Fibroblast of skin of scalp (primary cell): ENCODE measurements around the gene PIWIL4.
"Not testable (repeated sequence)": the region's sequence is repeated elsewhere in the genome, so short reads cannot be mapped to it uniquely, and the experiment has no call there.

Experiments used
- DNase-seq: peaks from one replicate; pipeline ENCODE4 v3.0.0-alpha.2; 2013

The PIWIL4 gene

DNA sequence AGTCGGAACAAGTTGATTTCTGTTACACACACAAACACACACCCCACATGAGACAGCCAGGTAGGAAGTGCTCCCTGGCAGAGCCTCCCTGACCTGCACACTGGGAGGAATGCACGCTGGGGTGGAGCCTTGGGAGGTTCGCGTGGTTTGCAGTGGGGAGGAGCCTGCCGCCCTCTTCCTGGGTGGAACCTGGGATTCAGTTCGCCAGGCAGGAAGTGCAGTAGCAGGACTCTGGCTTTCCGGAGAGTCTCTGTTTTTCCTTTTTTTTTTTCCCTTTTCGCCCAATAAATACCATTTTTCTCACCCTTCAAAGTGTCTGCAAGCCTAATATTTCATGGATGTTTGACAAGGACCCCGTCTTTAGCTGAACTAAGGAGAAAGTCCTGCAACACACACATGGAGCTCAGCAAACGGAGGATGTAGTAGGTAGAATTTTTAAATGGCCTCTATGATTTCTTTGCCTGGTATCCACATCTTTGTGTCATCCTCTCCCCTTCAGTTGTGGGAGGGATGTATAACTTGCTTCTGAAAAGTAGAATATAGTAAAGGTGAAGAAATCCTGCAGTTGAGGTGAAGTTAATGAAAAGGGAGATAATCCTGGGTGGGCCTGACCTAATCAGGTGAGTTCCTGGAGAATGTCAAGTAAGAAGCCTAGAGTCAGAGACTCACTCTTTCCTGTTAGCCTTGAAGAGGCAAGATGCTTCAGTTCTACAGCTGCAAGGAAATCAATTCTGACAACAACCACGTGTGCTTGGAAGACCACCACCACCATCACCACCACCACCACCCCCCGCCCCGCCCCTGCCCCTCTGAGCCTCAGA, 72.9 kb downstream of the PIWIL4 start:
- DNase-seq = no peak

DNA sequence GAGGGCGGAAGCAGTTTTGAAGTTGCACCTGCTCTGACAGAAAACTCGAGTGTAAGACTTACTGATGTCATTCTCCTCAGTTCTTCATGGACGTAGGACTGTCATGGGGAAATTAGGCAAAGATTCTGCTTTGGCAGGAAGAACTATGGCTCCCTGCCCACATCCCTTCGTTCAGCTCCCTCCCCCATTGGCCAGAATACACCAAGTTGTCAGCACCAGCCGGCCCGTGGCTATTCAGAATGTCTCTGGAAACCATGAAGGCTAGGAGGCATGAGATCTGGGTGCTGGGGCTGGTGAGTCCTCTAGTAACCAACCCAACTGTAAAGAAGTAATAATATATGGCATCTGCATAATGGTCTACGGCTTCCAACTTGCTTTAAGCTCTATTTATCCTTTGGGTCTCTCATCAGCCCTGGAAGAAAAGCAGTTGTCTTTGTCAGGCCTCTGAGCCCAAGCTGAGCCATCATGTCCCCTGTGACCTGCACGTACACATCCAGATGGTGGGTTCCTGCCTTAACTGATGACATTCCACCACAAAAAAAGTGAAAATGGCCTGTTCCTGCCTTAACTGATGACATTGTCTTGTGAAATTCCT, 74.1 kb downstream of the PIWIL4 start:
- no peak for DNase-seq

- not testable (repeated sequence) for DNase-seq
These were observed 76.0 kb downstream of the PIWIL4 start for GRCh38 chr11:94643186-94643585.

DNA sequence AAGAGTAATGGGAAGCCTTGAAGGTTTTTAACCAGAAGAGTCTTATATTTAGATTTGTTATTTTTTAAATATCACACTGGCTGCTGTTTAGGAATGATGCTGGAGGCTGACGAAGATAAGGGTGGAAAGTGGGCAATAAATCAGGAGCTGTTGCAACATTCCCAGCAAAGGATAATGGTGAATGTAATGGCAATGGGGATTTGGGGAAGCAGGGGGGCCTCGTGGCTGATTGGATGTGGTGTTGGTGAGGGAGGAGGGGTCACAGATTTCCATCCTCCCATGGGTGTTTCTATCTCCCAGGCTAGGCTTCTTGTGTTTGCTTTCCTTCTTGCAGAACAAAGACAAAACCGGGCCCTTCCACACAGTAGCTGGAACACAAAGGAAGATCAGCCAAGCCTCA, 80.8 kb downstream of the PIWIL4 start:
- no peak for DNase-seq

GRCh38 chr11:94648789-94649188, 81.6 kb downstream of the PIWIL4 start:
- no peak for DNase-seq

DNA sequence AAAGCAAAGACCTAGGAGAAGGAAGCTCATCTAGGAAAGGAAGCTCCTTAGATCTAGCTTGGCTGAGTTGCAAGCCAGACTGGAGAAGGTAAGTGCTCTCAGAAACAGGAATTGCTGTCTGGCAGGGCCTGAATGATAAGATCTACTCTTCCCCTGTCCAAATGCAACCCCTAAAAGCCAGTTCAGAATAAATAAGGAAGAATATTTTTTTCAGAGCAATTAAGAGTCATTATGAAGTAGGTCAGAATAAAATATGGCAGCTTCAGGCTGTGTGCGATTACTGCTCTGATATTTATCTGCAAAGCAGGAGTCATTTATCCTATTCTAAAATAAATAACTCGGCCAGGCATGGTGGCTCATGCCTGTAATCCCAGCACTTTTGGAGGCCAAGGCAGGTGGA, 82.1 kb downstream of the PIWIL4 start:
- no peak for DNase-seq

GRCh38 chr11:94649964-94650623, 82.9 kb downstream of the PIWIL4 start:
- no peak for DNase-seq

DNA sequence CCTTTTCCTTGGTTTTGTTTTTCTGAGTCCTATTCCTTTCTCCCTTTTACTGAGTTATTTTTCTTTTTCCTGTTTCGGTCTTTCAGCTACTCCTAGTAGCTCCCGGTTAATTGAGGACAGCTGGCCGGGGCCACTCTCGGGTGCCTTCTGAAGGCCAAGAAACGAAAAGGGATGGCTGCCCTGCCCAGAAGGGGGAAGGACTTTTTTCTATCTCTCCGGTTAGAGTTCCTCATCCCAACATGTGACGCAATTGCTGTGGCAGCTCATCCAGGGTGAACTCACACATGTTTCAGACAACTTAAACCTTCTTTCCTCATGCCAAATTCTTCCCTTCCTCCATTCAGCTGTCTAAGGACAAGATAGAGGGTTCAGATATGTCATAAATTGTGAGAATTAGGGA, 83.6 kb downstream of the PIWIL4 start:
- DNase-seq = peak; percentile 92

DNA sequence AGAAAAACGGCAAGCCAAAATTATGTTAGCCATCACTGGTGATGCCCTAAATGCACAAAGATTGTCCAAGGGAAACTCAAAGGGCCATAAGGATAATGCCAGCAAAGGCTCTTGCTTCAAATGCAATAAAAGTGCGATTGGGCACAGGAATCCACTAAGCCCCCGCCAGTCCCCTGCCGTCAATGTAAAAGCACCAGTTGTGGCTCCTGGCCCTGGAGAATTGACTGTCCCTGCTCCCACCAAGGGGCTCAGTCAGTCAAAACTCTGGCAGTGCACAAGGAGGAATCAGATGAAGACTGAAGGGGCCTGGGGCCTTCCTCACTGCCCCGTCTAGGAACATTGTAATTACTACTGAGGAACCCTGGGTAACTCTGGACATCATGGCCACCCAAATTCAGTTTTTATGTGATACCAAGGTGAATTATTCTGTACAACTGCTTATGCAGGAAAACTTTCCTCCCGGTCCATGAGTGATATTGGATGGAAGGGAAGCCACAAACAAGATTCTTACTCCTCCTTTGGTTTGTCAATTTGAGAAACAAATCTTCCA, 85.6 kb downstream of the PIWIL4 start:
- no peak for DNase-seq

GRCh38 chr11:94653561-94653960, 86.4 kb downstream of the PIWIL4 start:
- no peak for DNase-seq

GRCh38 chr11:94654201-94654600, 87.0 kb downstream of the PIWIL4 start:
- DNase-seq = no peak

DNA sequence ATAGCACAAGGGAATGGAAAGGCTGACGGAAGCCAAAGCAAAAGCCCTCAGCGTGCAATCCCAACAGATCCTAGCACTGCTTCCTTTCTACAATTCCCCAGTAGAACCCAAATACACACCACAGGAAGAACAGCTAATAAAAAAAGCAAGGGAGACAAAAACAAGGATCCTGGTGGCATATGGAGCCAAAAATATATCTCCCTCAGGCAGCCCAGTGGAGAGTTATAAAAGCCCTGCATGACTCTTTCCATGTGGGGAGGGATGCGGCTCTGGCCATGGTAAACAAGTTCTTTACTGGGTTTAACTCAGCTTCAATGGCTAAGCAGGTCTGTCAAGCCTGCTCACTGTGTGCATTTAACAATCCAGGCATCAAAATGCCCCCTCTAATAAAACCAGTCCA, 88.1 kb downstream of the PIWIL4 start:
- DNase-seq = no peak

GRCh38 chr11:94655956-94656355, 88.8 kb downstream of the PIWIL4 start:
- DNase-seq = no peak

DNA sequence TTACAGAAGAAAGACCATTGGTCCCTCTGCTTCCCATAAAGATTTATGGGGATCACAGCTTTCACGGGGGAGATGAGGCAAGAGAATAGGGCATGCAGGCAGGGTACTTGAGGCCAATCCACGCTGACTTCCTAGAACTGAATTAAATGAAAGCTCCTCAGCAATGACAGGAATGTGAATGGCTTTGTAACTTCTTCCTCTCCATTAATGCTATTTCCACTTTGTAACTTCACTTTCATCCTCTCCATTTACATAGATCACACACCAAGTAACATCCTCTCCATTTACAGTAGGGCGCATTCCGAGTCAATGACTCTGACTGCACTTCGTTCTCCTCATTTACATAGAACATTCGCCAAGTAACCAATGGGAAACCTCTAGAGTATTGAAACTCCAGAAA, 89.8 kb downstream of the PIWIL4 start:
- peak; percentile 14 for DNase-seq

DNA sequence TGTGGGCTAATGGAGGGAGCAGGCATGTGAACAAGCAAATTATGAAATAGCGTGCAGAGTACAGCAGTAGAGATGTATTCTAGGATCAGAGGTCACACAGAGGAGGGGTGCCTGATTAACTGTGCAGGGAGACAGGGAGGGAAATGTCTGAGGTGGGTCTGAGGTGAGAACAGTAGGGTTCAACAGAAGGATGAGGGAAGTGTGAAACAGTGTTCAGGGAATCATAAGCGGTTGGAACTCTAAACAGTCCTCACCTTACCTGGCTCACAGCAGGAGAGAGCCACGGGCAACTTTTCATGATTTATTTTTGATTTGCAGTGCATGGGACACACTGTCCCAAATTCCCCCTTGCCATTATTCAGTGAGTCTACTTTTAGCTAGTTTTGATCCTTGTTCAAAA, 90.5 kb downstream of the PIWIL4 start:
- DNase-seq = no peak

DNA sequence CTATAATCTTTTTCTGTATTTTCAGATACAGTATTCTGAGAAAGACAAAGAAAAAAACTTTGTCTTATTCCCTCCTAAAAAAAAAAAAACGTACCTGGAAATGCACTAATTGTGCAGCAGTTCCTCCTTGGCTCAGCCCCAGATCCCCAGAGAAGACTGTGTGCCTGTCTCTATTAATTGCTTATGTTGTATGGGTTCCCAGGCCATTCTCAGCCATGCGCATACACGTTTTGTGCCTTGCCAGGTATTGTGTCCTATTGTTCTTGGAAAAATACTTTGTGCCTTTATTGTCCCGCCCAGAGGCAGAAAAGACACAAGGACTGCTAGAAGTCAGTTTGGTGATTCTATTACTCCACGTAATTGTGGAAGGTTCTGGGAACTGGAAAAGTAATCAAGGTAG, 91.2 kb downstream of the PIWIL4 start:
- no peak for DNase-seq

- no peak for DNase-seq
These were observed 91.7 kb downstream of the PIWIL4 start for GRCh38 chr11:94658888-94659287.

- no peak for DNase-seq
These were observed 94.3 kb downstream of the PIWIL4 start for GRCh38 chr11:94661444-94661843.

DNA sequence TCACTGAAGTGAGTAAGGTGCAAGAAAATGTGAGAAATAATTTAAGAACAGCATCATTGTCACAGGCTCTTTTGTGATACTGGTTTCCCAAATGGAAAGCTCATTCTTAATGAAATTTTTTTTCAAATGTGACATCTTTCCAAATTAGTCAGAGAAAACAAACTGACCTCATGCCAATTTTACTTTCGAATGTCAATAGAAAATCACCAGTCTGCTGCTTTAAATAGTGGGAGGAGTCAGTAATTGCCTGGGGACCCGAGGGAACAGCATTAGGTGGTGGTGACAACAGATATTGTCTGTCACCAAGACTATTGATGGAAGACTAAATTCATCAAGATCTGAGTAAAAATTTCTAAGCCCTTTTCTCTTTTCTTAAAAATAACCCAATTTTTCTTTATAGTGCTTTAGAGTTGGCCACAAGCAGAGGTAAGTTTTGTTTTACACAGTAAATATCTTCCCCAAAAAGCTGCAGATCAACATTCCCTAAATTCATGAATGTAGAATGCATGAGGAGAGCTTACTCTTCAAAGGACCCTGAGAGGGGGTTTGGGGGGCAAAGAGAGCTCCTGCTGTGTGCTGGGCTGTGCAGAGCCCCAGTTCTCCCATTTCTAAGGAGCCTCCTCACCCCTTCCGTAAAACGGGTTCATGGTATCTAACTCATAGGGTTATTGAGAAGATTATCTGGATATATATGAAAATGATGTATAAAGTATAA, 95.1 kb downstream of the PIWIL4 start:
- no peak for DNase-seq

- DNase-seq = no peak
These were observed 95.8 kb downstream of the PIWIL4 start for GRCh38 chr11:94662846-94663390.

GRCh38 chr11:94664346-94664745, 97.2 kb downstream of the PIWIL4 start:
- no peak for DNase-seq

- DNase-seq = no peak
These were observed 98.0 kb downstream of the PIWIL4 start for GRCh38 chr11:94665116-94665659.
